Measurements from ENCODE around the gene GRIK1. TPM values are rescaled to one million over a fixed set of nuclear protein-coding genes. Genes with fewer than 3 reads are reported as not detected.

GRIK1 gene
- total RNA-seq, 4 donors from 2014 or later, result 0.15 to 0.29 (median 0.27) TPM; not detected in 1

GRCh38 chr21:29940991-29941390 lies 1.2 kb upstream of the GRIK1 start:
- H3K27me3 ChIP-seq, result no peaks in the 10 kb centered on the region
- intact Hi-C loops (cut with DNase I), result no loop called here
- peaks cover 0 to 6% of the 10 kb centered on the region in 2 donors for H3K4me1 ChIP-seq
- no peak overlapping the region for H3K27ac ChIP-seq
- H3K36me3 ChIP-seq, result no peaks in the 10 kb centered on the region
- no peaks in the 10 kb centered on the region for H3K9me3 ChIP-seq
- 75 to 77% methylated on average over 2 of the region's 2 CpGs for WGBS, 2 donors
- TF ChIP-seq POLR2A (IDR thresholded peaks at IDR 0.05) (no peak), CTCF (IDR thresholded peaks at IDR 0.05) (no peak)
- no peak for DNase-seq
- no peak overlapping the region for H3K4me3 ChIP-seq (replicated peaks in 1 of 3)

GRCh38 chr21:29940361-29940760 lies 565 bp upstream of the GRIK1 start:
- Histone ChIP-seq H3K27me3 (no peaks in the 10 kb centered on the region), H3K9me3 (no peaks in the 10 kb centered on the region), H3K4me1 (peaks cover 0 to 6% of the 10 kb centered on the region in 2 donors), H3K4me3 (replicated peaks in 1 of 3) (no peak overlapping the region), H3K36me3 (no peaks in the 10 kb centered on the region), H3K27ac (no peak overlapping the region)
- no peak for DNase-seq
- TF ChIP-seq CTCF (IDR thresholded peaks at IDR 0.05), result no peak
- no peak for TF ChIP-seq POLR2A (IDR thresholded peaks at IDR 0.05)
- WGBS, 2 donors, result 25% methylated on average over 6 of the region's 6 CpGs
- intact Hi-C loops (cut with DNase I), result no loop called here

- no peak overlapping the region for H3K27ac ChIP-seq
- WGBS, 2 donors, result 2% methylated on average over 15 to 37 of the region's 62 CpGs
- no peak for DNase-seq
These were observed 482 bp downstream of the GRIK1 start for GRCh38 chr21:29939104-29939923.

GRCh38 chr21:29938776-29939103 lies 1.1 kb downstream of the GRIK1 start:
- WGBS, 2 donors, result 12 to 16% methylated on average over 3 to 11 of the region's 11 CpGs
- Histone ChIP-seq H3K4me1 (peaks cover 0 to 6% of the 10 kb centered on the region in 2 donors), H3K27ac (no peak overlapping the region), H3K4me3 (replicated peaks in 1 of 3) (no peak overlapping the region), H3K36me3 (no peaks in the 10 kb centered on the region), H3K9me3 (no peaks in the 10 kb centered on the region), H3K27me3 (no peaks in the 10 kb centered on the region)
- DNase-seq, result no peak
- intact Hi-C loops (cut with DNase I), result no loop called here
- no peak for TF ChIP-seq CTCF (IDR thresholded peaks at IDR 0.05)
- TF ChIP-seq POLR2A (IDR thresholded peaks at IDR 0.05), result no peak

More at GRCh38 chr21:29939104-29939923, 482 bp downstream of the GRIK1 start:
- Histone ChIP-seq H3K4me1 (peaks cover 0 to 6% of the 10 kb centered on the region in 2 donors), H3K27me3 (no peaks in the 10 kb centered on the region), H3K36me3 (no peaks in the 10 kb centered on the region), H3K4me3 (replicated peaks in 1 of 3) (no peak overlapping the region), H3K9me3 (no peaks in the 10 kb centered on the region)
- intact Hi-C loops (cut with DNase I), result no loop called here
- TF ChIP-seq POLR2A (IDR thresholded peaks at IDR 0.05), result no peak
- no peak for TF ChIP-seq CTCF (IDR thresholded peaks at IDR 0.05)

GRCh38 chr21:29933088-29933487 lies 6.7 kb downstream of the GRIK1 start:
- DNase-seq, result no peak
- intact Hi-C loops (cut with DNase I), result no loop called here
- Histone ChIP-seq H3K4me3 (replicated peaks in 1 of 3) (no peak overlapping the region), H3K9me3 (no peaks in the 10 kb centered on the region), H3K4me1 (no peaks in the 10 kb centered on the region), H3K36me3 (no peaks in the 10 kb centered on the region), H3K27me3 (no peaks in the 10 kb centered on the region), H3K27ac (no peak overlapping the region)
- 69 to 77% methylated on average over 3 of the region's 3 CpGs for WGBS, 2 donors
- TF ChIP-seq POLR2A (IDR thresholded peaks at IDR 0.05) (no peak), CTCF (IDR thresholded peaks at IDR 0.05) (no peak)

All from thyroid gland (tissue), 4 donors.